ENCODE data around the gene KIF26B.

Gene KIF26B

GRCh38 chr1:245528258-245528635 lies 373.5 kb downstream of the KIF26B start:
- no peak for TF ChIP-seq ZNF274 (IDR thresholded peaks at IDR 0.05; ENCODE audit: low read depth, low read length)
- H3K4me3 ChIP-seq (ENCODE audit: low read length) = no peak overlapping the region

- no peak for TF ChIP-seq ZNF274 (IDR thresholded peaks at IDR 0.05; ENCODE audit: low read depth, low read length)
- H3K4me3 ChIP-seq (ENCODE audit: low read length) = no peak overlapping the region
Observed at GRCh38 chr1:245530937-245531336, 376.2 kb downstream of the KIF26B start.

GRCh38 chr1:245537992-245538391 lies 383.2 kb downstream of the KIF26B start:
- TF ChIP-seq ZNF274 (IDR thresholded peaks at IDR 0.05; ENCODE audit: low read depth, low read length) = no peak
- no peak overlapping the region for H3K4me3 ChIP-seq (ENCODE audit: low read length)

- TF ChIP-seq ZNF274 (IDR thresholded peaks at IDR 0.05; ENCODE audit: low read depth, low read length) = no peak
- H3K4me3 ChIP-seq (ENCODE audit: low read length) = no peak overlapping the region
Observed at GRCh38 chr1:245538671-245539070, 383.9 kb downstream of the KIF26B start.

GRCh38 chr1:245541369-245541768 lies 386.6 kb downstream of the KIF26B start:
- no peak for TF ChIP-seq ZNF274 (IDR thresholded peaks at IDR 0.05; ENCODE audit: low read depth, low read length)
- no peak overlapping the region for H3K4me3 ChIP-seq (ENCODE audit: low read length)

- H3K4me3 ChIP-seq (ENCODE audit: low read length) = no peak overlapping the region
- TF ChIP-seq ZNF274 (IDR thresholded peaks at IDR 0.05; ENCODE audit: low read depth, low read length) = no peak
Observed at GRCh38 chr1:245542365-245542764, 387.6 kb downstream of the KIF26B start.

GRCh38 chr1:245544236-245544635 lies 389.5 kb downstream of the KIF26B start:
- TF ChIP-seq ZNF274 (IDR thresholded peaks at IDR 0.05; ENCODE audit: low read depth, low read length) = no peak
- no peak overlapping the region for H3K4me3 ChIP-seq (ENCODE audit: low read length)

- no peak overlapping the region for H3K4me3 ChIP-seq (ENCODE audit: low read length)
- TF ChIP-seq ZNF274 (IDR thresholded peaks at IDR 0.05; ENCODE audit: low read depth, low read length) = no peak
Observed at GRCh38 chr1:245546875-245547274, 392.1 kb downstream of the KIF26B start.

GRCh38 chr1:245549996-245550719 lies 395.4 kb downstream of the KIF26B start:
- TF ChIP-seq ZNF274 (IDR thresholded peaks at IDR 0.05; ENCODE audit: low read depth, low read length) = no peak
- no peak overlapping the region for H3K4me3 ChIP-seq (ENCODE audit: low read length)

GRCh38 chr1:245550720-245551043 lies 395.9 kb downstream of the KIF26B start:
- no peak overlapping the region for H3K4me3 ChIP-seq (ENCODE audit: low read length)
- no peak for TF ChIP-seq ZNF274 (IDR thresholded peaks at IDR 0.05; ENCODE audit: low read depth, low read length)

- H3K4me3 ChIP-seq (ENCODE audit: low read length) = no peak overlapping the region
- no peak for TF ChIP-seq ZNF274 (IDR thresholded peaks at IDR 0.05; ENCODE audit: low read depth, low read length)
Observed at GRCh38 chr1:245551536-245551935, 396.8 kb downstream of the KIF26B start.

- no peak for TF ChIP-seq ZNF274 (IDR thresholded peaks at IDR 0.05; ENCODE audit: low read depth, low read length)
- H3K4me3 ChIP-seq (ENCODE audit: low read length) = no peak overlapping the region
Observed at GRCh38 chr1:245552331-245552730, 397.5 kb downstream of the KIF26B start.

GRCh38 chr1:245556057-245556456 lies 401.3 kb downstream of the KIF26B start:
- no peak for TF ChIP-seq ZNF274 (IDR thresholded peaks at IDR 0.05; ENCODE audit: low read depth, low read length)
- no peak overlapping the region for H3K4me3 ChIP-seq (ENCODE audit: low read length)

- no peak overlapping the region for H3K4me3 ChIP-seq (ENCODE audit: low read length)
- TF ChIP-seq ZNF274 (IDR thresholded peaks at IDR 0.05; ENCODE audit: low read depth, low read length) = no peak
Observed at GRCh38 chr1:245558069-245558468, 403.3 kb downstream of the KIF26B start.

GRCh38 chr1:245560316-245560859 lies 405.6 kb downstream of the KIF26B start:
- TF ChIP-seq ZNF274 (IDR thresholded peaks at IDR 0.05; ENCODE audit: low read depth, low read length) = no peak

More at GRCh38 chr1:245560316-245560859, 405.6 kb downstream of the KIF26B start:
- no peak overlapping the region for H3K4me3 ChIP-seq (ENCODE audit: low read length)

Data from GM08714 (cell line).